K562 (cell line): ENCODE measurements around the gene HGF. TPM values are rescaled to one million over a fixed set of nuclear protein-coding genes. Genes with fewer than 3 reads are reported as not detected.

ENCODE experiments used
- ATAC-seq: fragments of 200-7000 bp; cut with Tn5 transposase; 3 replicates; pipeline ENCODE4 v1.9.1; 2020; ENCODE audit warnings: moderate library complexity
- BruUV-seq: library from RNA; stranded (reverse); fragments of 400-500 nt; replicated peaks from 2 replicates; lab custom pipeline; 2021; lab: Mats Ljungman, UMichigan
- CTCF ChIA-PET: fragments of 300-600 bp; formaldehyde crosslinking; extraction: SDS; loops from one replicate; lab custom pipeline; 2021; ENCODE audit warnings: low intra/inter-chr PET ratio; lab: Yijun Ruan, JAX
- POLR2A ChIA-PET: fragments of 300-600, 350-650 bp; sonication (Branson Sonifier 250); formaldehyde crosslinking; extraction: SDS; loops from one replicate; lab custom pipeline; 2021; ENCODE audit warnings: antibody characterized with exemption, inconsistent platforms; lab: Yijun Ruan, JAX
- DNase-seq, 4 experiments: peaks; one replicate each; pipeline versions ENCODE4 v3.0.0 to v3.0.0-alpha.2; 2011 to 2018; ENCODE audit warnings: low spot score in 3 of 4, mixed read lengths in 3 of 4; ENCODE audit errors: extremely low read depth in 1 of 4
- FAIRE-seq: peaks from 2 replicates; lab custom pipeline; 2011; peaks lifted over from hg19 to GRCh38; lab: Jason Lieb, UNC
- H2AFZ ChIP-seq: 2 replicates; pipeline ENCODE4 v1.6.0; 2011; ENCODE audit warnings: low read depth, low read length, control low read depth, inconsistent platforms
- H3K27ac ChIP-seq: fragments of 200-600 bp; 3 replicates; pipeline ENCODE4 v1.8.0; 2011; ENCODE audit warnings: low read depth, mild to moderate bottlenecking, control low read depth, inconsistent platforms, low read length, moderate library complexity, mixed read lengths; ENCODE audit errors: extremely low read depth
- H3K27me3 ChIP-seq, 2 experiments: fragments of 300-600 bp in 1 of 2; 2 replicates in 1 of 2; 3 replicates in 1 of 2; pipeline versions ENCODE4 v1.6.0 to v1.8.0; 2011; ENCODE audit warnings: inconsistent platforms in 2 of 2, low read length in 2 of 2, mild to moderate bottlenecking in 1 of 2, mixed read lengths in 1 of 2, moderate library complexity in 1 of 2; ENCODE audit not compliant: control insufficient read depth in 2 of 2, insufficient read depth in 2 of 2
- H3K36me3 ChIP-seq: fragments of 300-600 bp; 3 replicates; pipeline ENCODE4 v1.8.0; 2011; ENCODE audit warnings: mild to moderate bottlenecking, low read length, inconsistent platforms; ENCODE audit not compliant: control insufficient read depth, insufficient read depth
- H3K4me1 ChIP-seq, 2 experiments: fragments of 200-600 bp in 1 of 2; replicated peaks in 1 of 2; 2 replicates in 1 of 2; 3 replicates in 1 of 2; pipeline versions ENCODE4 v1.5.1 to v1.8.0; 2011; ENCODE audit warnings: inconsistent platforms in 2 of 2, low read length in 2 of 2, mild to moderate bottlenecking in 1 of 2, mixed read lengths in 1 of 2, moderate library complexity in 1 of 2; ENCODE audit not compliant: control insufficient read depth in 2 of 2, insufficient read depth in 2 of 2
- H3K4me2 ChIP-seq: 2 replicates; pipeline ENCODE4 v1.6.1; 2011; ENCODE audit warnings: low read length, control low read depth, inconsistent platforms, mixed read lengths; ENCODE audit not compliant: insufficient read depth
- H3K4me3 ChIP-seq: fragments of 200-600 bp; sonication (generic), shearing (Covaris generic); 2 replicates; pipeline ENCODE4 v1.5.1; 2016; ENCODE audit warnings: control low read depth, inconsistent platforms
- H3K79me2 ChIP-seq: fragments of 200-600 bp; 3 replicates; pipeline ENCODE4 v1.8.0; 2011; ENCODE audit warnings: low read length, inconsistent platforms; ENCODE audit not compliant: control insufficient read depth, insufficient read depth
- H3K9ac ChIP-seq, 2 experiments: 2 replicates each; pipeline versions ENCODE4 v1.6.0 to v1.6.1; 2011; ENCODE audit warnings: low read depth in 2 of 2, low read length in 2 of 2, control low read depth in 1 of 2, inconsistent platforms in 1 of 2, mild to moderate bottlenecking in 1 of 2, mixed read lengths in 1 of 2; ENCODE audit not compliant: insufficient read depth in 1 of 2
- H3K9me1 ChIP-seq: one replicate; pipeline ENCODE4 v1.6.0; 2011; ENCODE audit warnings: inconsistent platforms, mild to moderate bottlenecking, low read length, moderate library complexity; ENCODE audit not compliant: control insufficient read depth, insufficient read depth
- H3K9me3 ChIP-seq: replicated peaks from 2 replicates; pipeline ENCODE4 v1.5.1; 2011; ENCODE audit warnings: low read depth, low read length, inconsistent platforms; ENCODE audit not compliant: control insufficient read depth, insufficient read depth
- H4K20me1 ChIP-seq: replicated peaks from 2 replicates; pipeline ENCODE4 v1.6.1; 2011; ENCODE audit warnings: low read length, inconsistent platforms, mixed read lengths; ENCODE audit not compliant: control insufficient read depth, insufficient read depth
- ARHGAP35 ChIP-seq: fragments of 450-650 bp; IDR thresholded peaks from 2 replicates; pipeline ENCODE4 v1.6.1; 2018; ENCODE audit not compliant: partially characterized antibody
- CBX3 ChIP-seq, 2 experiments: IDR thresholded peaks; 1 replicate in 1 of 2; 2 replicates in 1 of 2; pipeline ENCODE4 v1.6.1; 2012; ENCODE audit warnings: inconsistent platforms in 2 of 2, low read length in 2 of 2, borderline replicate concordance in 1 of 2, control low read depth in 1 of 2
- CBX8 ChIP-seq: fragments of 200-600 bp; sonication (generic); IDR thresholded peaks from 2 replicates; pipeline ENCODE4 v1.6.1; 2012; ENCODE audit warnings: borderline replicate concordance, mixed run types, low read depth, mild to moderate bottlenecking, moderate library complexity, mixed read lengths, low read length, control low read depth, inconsistent platforms; ENCODE audit not compliant: poor library complexity, severe bottlenecking; ENCODE audit errors: extremely low read depth
- CHCHD3 ChIP-seq: fragments of 250-450 bp; sonication (Bioruptor Pico); IDR thresholded peaks from 2 replicates; pipeline ENCODE4 v2.1.2; 2022; ENCODE audit warnings: mild to moderate bottlenecking
- CREM ChIP-seq: IDR thresholded peaks from 2 replicates; pipeline ENCODE4 v1.6.1; 2014; ENCODE audit warnings: antibody characterized with exemption, low read depth
- MAFK ChIP-seq: IDR thresholded peaks from 2 replicates; pipeline ENCODE4 v1.6.1; 2011; ENCODE audit warnings: low read length, improper control_type of control experiment
- TBL1XR1 ChIP-seq, 2 experiments: IDR thresholded peaks; 2 replicates each; pipeline ENCODE4 v1.6.1; 2012; ENCODE audit warnings: improper control_type of control experiment in 2 of 2, low read length in 2 of 2, mild to moderate bottlenecking in 1 of 2
- TFAM ChIP-seq: fragments of 250-450 bp; sonication (Bioruptor Pico); conservative IDR thresholded peaks from 2 replicates; pipeline ENCODE4 v1.5.0; 2021; ENCODE audit warnings: mild to moderate bottlenecking, moderate library complexity
- TRIM24 ChIP-seq, 2 experiments: fragments of 450-650 bp; IDR thresholded peaks; 2 replicates each; pipeline ENCODE4 v1.6.1; 2016
- TRIM28 ChIP-seq: fragments of 450-650 bp; IDR thresholded peaks from 2 replicates; pipeline ENCODE4 v1.6.1; 2017
- ZFPM2 ChIP-seq: fragments of 250-450 bp; sonication (Bioruptor Pico); IDR thresholded peaks from 2 replicates; pipeline ENCODE4 v1.5.1; 2022; ENCODE audit warnings: mild to moderate bottlenecking
- ZNF347 ChIP-seq: fragments of 450-650 bp; formaldehyde crosslinking; IDR thresholded peaks from 2 replicates; pipeline ENCODE4 v1.4.0; 2020; ENCODE audit warnings: low read depth, mild to moderate bottlenecking, moderate library complexity
- ZNF830 ChIP-seq: fragments of 250-450 bp; sonication (Bioruptor Pico); IDR thresholded peaks from 2 replicates; pipeline ENCODE4 v1.5.0; 2021; ENCODE audit warnings: mild to moderate bottlenecking
- WGBS: fragments of 100-300 bp; shearing (Covaris generic); methylation state at CpG from one replicate; pipeline ENCODE4 v1.1.6; 2016; ENCODE audit warnings: low coverage, mixed read lengths; ENCODE audit not compliant: insufficient coverage; ENCODE audit errors: missing lambda C conversion rate; 5-methylcytosine and 5-hydroxymethylcytosine counted together
- in situ Hi-C: fragments of 300-500 bp; cut with MboI; formaldehyde crosslinking; loops from 4 replicates; pipeline ENCODE4 v1.15.0; 2018; ENCODE audit warnings: inconsistent platforms, mixed read lengths
- intact Hi-C: fragments of 100-400 bp; cut with micrococcal nuclease; formaldehyde crosslinking; loops from 2 replicates; pipeline ENCODE4 v1.14.2; 2022
- polyA plus RNA-seq, 8 experiments: library from polyadenylated mRNA; depleted of rRNA in 4 of 8; stranded (reverse) in 5 of 8; unstranded in 3 of 8; fragments of >200 nt; fragmentation: Nextera tagmentation in 2 of 8; fragmentation: Illumina TruSeq in 1 of 8; extraction: Ambion mirVana in 2 of 8; extraction: Trizol in 1 of 8; gene quantifications; 2 replicates each; pipeline versions ENCODE4 v1.2.1 to v1.2.3, GENCODE V29; 2011 to 2014; ENCODE audit warnings: inconsistent platforms in 1 of 8, missing spikeins in 1 of 8
- total RNA-seq, 7 experiments: library from RNA; depleted of rRNA in 6 of 7; stranded (reverse); fragments of >200 nt in 6 of 7; fragmentation: Illumina TruSeq in 2 of 7; extraction: Trizol in 2 of 7; gene quantifications; 2 replicates each; pipeline versions ENCODE4 v1.2.1 to v1.2.3, GENCODE V29; 2011 to 2021; ENCODE audit warnings: low replicate concordance in 1 of 7
- TF ChIP-seq, protein P1 (sequence below): fragments of 450-650 bp; formaldehyde crosslinking; IDR thresholded peaks from 2 replicates; pipeline ENCODE4 v1.4.0; 2020; ENCODE audit warnings: mild to moderate bottlenecking
- TF ChIP-seq, protein P2 (sequence below): fragments of 450-650 bp; IDR thresholded peaks from 2 replicates; pipeline ENCODE4 v1.6.1; 2014; ENCODE audit warnings: low read depth, mild to moderate bottlenecking, moderate library complexity, borderline replicate concordance
- TF ChIP-seq, protein P3 (sequence below): fragments of 250-450 bp; sonication (Bioruptor Pico); IDR thresholded peaks from 2 replicates; pipeline ENCODE4 v1.4.0; 2020; ENCODE audit warnings: mild to moderate bottlenecking, moderate library complexity
- TF ChIP-seq, protein P4 (sequence below): sonication (generic); formaldehyde crosslinking; IDR thresholded peaks from 2 replicates; pipeline ENCODE4 v1.8.1; 2023; ENCODE audit warnings: mild to moderate bottlenecking, missing genetic modification reagents

The HGF gene
- total and polyA plus RNA-seq, 9 of the 15 experiments (the other 6 are each of a cell fraction or from before 2014, with no cell fraction given): 0.02 TPM; not detected in 8

DNA sequence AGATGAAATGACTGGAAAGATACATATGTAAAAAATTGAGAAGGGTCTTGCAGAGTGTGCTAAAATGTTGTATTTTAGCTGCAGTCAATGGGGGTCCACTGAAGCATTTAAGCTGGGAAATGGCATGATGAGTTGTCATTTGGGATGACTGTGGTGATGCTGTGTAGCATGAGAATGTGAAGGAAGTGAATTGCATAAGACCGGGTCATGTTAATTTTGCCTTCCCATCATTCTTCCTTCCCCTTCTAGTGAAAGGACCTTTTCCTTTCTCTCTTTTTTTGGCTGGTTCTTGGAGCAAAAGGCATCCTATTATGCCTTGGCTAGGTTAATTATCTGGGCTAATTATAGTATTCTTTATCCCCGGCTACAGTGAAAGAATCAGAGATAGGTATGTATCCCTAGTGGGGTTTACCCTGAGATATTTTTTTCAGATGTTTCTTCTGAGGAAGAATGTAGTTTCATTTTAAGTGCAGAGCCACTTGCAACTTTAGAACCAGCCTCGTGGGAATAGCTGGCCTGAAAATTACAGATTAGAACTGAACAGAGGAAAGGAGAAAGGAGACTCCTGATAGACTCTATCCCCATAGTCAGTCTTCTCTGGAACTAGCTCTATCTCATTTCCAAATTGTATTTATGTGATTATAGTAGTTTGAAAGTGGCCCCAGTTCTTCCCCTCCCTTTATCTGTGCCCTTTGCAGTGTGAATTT, 93.6 kb downstream of the HGF start:
- CTCF ChIA-PET: no interaction called here
- no peaks in the 10 kb centered on the region; the same call in 1 of the 2 replicates for H3K9me3 ChIP-seq
- H3K27me3 ChIP-seq: no peaks in the 10 kb centered on the region
- H3K9ac ChIP-seq: no peak overlapping the region
- no peaks in the 10 kb centered on the region for H3K9me1 ChIP-seq
- H2AFZ ChIP-seq: no peak overlapping the region
- WGBS: 0% methylated on average over 3 of the region's 3 CpGs
- H4K20me1 ChIP-seq: no peaks in the 10 kb centered on the region
- H3K4me1 ChIP-seq: no peaks in the 10 kb centered on the region
- ATAC-seq (no peak), DNase-seq (no peak), FAIRE-seq (no peak)
- no peak overlapping the region for H3K4me3 ChIP-seq
- BruUV-seq: no TSS peak
- in situ Hi-C loops: no loop called here
- H3K4me2 ChIP-seq: no peak overlapping the region
- H3K36me3 ChIP-seq: no peaks in the 10 kb centered on the region
- no peaks in the 10 kb centered on the region for H3K79me2 ChIP-seq
- H3K27ac ChIP-seq: no peak overlapping the region
- intact Hi-C loops: no loop called here
- POLR2A ChIA-PET: no interaction called here
- TF ChIP-seq TRIM28 (no peak), CHCHD3 (CRISPR knock-in tag) (no peak), TRIM24 (IDR thresholded peaks at IDR 0.05) (no peak), ZFPM2 (no peak), CBX8 (no peak), ZNF347 (CRISPR knock-in tag) (no peak), CBX3 (IDR thresholded peaks at IDR 0.05; ENCODE audit: borderline replicate concordance in 1 of 2, low read length in 2 of 2) (no peak), MAFK (no peak), TFAM (CRISPR knock-in tag) (no peak), ARHGAP35 (no peak), TBL1XR1 (IDR thresholded peaks at IDR 0.05; ENCODE audit: low read length in 2 of 2) (no peak), ZNF830 (CRISPR knock-in tag) (no peak), CREM (no peak)
- TF ChIP-seq, protein P1, sequence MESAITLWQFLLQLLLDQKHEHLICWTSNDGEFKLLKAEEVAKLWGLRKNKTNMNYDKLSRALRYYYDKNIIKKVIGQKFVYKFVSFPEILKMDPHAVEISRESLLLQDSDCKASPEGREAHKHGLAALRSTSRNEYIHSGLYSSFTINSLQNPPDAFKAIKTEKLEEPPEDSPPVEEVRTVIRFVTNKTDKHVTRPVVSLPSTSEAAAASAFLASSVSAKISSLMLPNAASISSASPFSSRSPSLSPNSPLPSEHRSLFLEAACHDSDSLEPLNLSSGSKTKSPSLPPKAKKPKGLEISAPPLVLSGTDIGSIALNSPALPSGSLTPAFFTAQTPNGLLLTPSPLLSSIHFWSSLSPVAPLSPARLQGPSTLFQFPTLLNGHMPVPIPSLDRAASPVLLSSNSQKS (CRISPR knock-in tag): no peak
- TF ChIP-seq, protein P2, sequence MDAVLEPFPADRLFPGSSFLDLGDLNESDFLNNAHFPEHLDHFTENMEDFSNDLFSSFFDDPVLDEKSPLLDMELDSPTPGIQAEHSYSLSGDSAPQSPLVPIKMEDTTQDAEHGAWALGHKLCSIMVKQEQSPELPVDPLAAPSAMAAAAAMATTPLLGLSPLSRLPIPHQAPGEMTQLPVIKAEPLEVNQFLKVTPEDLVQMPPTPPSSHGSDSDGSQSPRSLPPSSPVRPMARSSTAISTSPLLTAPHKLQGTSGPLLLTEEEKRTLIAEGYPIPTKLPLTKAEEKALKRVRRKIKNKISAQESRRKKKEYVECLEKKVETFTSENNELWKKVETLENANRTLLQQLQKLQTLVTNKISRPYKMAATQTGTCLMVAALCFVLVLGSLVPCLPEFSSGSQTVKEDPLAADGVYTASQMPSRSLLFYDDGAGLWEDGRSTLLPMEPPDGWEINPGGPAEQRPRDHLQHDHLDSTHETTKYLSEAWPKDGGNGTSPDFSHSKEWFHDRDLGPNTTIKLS: no peak
- TF ChIP-seq, protein P3, sequence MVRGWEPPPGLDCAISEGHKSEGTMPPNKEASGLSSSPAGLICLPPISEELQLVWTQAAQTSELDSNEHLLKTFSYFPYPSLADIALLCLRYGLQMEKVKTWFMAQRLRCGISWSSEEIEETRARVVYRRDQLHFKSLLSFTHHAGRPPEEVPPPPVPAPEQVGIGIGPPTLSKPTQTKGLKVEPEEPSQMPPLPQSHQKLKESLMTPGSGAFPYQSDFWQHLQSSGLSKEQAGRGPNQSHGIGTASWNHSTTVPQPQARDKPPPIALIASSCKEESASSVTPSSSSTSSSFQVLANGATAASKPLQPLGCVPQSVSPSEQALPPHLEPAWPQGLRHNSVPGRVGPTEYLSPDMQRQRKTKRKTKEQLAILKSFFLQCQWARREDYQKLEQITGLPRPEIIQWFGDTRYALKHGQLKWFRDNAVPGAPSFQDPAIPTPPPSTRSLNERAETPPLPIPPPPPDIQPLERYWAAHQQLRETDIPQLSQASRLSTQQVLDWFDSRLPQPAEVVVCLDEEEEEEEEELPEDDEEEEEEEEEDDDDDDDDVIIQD (CRISPR knock-in tag): no peak
- TF ChIP-seq, protein P4, sequence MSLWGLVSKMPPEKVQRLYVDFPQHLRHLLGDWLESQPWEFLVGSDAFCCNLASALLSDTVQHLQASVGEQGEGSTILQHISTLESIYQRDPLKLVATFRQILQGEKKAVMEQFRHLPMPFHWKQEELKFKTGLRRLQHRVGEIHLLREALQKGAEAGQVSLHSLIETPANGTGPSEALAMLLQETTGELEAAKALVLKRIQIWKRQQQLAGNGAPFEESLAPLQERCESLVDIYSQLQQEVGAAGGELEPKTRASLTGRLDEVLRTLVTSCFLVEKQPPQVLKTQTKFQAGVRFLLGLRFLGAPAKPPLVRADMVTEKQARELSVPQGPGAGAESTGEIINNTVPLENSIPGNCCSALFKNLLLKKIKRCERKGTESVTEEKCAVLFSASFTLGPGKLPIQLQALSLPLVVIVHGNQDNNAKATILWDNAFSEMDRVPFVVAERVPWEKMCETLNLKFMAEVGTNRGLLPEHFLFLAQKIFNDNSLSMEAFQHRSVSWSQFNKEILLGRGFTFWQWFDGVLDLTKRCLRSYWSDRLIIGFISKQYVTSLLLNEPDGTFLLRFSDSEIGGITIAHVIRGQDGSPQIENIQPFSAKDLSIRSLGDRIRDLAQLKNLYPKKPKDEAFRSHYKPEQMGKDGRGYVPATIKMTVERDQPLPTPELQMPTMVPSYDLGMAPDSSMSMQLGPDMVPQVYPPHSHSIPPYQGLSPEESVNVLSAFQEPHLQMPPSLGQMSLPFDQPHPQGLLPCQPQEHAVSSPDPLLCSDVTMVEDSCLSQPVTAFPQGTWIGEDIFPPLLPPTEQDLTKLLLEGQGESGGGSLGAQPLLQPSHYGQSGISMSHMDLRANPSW (CRISPR knock-in tag): no peak
